Stimulated activated CD4-positive, alpha-beta T cell treated with anti-CD3 and anti-CD28 coated beads, Interleukin-1b, Interleukin-23, amount 100 ng/mL, for 24 hours (primary cell): ENCODE measurements around the gene EEFSEC.

ENCODE experiments used
- DNase-seq, 4 experiments: peaks; one replicate each; pipeline ENCODE4 v3.0.0-alpha.2; 2020; ENCODE audit warnings: low read depth in 4 of 4, low spot score in 1 of 4

The EEFSEC gene

DNA sequence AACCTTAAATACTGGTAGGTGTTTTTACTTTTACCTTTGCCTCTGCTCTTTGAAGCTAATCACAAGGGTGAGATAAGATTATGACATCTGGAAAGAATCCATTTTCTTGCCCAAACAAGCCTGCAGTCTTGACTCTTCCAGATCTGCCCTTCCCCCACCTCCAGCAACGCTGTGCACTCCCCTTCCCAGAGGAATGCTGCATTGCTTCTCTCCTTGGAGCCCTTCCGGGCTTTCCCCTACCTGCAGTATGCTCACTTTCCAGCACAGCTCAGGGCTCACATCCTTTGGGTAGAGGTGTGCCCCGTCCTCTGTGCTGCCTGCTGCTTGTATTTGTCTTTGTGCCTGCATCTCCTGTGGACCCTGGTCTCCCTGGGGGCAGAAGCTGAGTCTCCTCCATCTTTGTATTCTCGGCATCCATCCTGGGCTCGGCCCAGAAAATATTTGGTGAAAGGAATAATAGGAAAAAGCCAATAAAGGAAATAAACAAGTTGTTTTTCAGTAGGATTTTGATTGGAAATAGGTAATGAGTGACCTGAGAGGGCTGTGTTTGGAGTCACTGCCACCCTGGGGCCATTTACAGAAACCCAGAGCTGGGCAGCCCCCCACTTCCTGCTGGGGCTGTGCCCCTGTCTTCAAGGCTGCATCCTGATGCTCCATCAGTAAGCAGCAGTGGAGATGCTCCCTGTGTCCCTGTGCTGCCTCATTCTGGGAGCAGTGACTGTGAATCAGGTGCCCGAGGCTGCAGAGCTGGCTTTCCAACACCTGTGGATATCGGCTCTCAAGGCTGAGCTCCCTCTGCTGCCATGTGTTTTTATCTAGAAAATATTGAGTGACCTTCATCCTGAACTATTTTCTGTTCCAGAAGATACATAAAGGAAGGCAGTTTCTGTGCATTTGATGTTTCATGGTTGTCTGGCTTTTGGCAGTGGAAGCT, 117.5 kb downstream of the EEFSEC start:
- DNase-seq: no peak

DNA sequence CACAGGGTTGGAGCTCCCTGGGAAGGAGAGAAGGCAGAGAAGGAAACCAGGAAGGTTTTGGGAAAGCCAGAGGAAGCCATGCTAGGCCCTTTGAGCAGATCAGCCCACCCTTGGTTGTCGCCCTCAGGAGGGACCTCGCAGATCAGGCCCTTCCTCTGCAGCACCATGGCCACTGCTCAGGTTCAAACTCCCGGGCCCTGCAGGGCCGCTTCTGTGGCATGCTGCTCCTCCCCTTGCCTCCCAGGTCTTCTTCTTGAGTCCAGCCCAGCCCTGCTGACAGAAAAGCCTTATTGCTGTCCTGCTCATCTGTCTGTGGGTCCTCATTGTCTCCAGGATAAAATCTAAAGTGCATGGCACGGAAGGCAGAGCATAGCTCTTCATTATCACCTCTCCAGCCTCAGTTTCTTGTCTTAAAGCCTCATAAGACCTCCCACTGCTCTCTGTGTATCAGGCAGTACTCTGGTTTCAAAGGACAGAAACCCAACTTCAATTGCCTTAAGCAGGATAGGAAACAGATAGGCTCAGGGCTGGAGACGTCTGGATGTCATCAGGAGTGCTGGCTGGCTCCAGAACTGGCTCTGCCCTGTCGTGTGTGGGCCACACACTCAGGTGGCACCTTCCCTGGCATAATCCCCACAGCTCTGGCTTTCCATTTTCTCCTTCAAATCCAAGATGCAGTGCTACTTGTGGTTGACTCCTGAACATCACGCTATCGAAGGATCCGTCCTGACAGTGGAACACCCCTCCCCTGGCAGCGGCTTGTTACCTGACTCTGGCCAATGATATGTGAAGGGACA, 118.5 kb downstream of the EEFSEC start:
- DNase-seq: no peak

DNA sequence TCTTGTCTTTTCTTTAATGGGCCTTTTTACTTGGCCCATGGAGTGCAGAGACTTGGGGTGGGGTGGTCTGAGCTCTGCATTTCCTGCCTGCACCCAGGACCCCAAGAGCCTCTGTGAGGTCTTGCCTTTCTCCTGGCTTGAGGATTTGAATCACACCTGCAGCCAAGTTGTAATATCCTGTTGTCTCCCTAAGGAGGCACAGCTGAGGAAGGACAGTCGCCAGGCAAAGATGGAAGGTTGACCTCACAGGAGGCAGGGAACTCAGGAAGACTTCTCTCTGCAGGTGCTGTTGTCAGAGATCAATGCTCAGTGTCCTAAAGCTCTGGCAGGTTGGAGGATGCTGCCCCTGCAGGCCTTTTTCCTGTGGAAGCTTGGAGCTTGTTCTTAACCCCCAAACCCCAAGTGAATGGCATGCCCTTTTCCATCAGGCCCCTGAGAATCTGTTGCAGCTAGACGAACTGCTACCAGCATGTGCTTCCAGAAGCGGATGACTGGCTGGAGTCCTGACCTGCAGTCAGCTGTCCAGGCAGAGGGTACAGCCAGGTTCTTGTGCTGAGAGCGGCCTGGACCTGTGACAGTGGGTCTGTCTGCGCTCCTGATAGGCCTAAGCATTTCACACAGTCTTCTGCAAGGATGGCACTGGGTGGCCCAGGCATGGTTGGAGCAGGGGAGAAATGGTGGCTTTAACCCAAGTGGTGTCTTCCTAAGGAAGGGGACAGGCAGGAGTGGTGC, 120.0 kb downstream of the EEFSEC start:
- DNase-seq: no peak

DNA sequence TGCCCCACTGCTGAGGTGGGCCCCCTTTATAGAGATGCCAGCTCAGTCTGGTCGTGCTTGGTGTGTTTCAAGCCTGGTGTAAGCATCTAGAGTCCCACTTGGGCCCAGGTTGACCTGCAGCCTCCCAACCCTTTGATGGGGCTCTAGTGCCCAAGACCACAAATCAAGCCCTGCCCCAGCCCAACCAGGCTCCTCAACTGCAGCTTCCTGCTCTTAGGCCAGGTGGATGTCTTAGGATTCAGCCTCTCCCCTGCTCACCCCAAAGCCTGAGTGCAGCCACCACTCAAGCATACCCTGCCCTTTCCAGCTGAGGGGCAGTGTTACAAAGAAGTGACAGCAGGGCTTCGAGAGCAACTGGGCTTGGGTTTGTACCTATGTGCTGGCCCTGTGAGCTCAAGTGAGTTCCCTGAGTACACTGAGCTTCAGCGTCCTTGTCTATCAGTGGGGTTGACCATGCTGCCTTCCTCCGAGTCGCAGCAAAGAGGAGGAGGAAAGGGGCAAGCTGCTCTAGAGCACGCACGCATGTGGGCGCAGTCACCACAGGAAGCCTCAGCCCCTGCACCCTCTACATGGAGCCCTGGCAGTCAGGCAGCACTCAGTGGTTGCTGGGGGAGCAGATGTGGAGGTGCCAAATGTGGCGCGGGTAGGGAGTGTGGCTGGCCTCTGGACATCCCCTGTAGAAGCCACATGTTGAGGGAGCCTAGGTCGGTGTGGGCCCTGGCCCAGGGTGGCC, 120.7 kb downstream of the EEFSEC start:
- no peak for DNase-seq

DNA sequence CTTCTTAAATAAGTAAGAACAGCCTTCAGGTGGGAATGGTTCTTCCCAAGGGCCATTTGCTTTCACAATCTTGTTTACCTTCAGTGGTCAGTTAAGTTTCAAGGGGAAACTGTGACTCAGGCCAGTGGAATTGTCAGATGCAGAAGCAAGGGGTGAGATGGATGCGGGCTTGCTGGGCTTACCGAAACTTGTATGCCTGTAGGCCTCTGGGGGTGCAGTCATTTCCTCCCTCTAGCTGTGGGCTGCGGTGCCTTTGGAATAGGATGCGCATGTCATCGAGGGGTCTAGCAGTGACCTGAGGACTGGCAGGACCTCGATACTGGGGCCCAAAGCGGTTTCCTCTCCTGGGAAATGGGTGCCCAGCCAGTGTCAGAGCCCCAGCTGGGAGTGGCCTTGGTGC, 121.6 kb downstream of the EEFSEC start:
- DNase-seq: no peak

DNA sequence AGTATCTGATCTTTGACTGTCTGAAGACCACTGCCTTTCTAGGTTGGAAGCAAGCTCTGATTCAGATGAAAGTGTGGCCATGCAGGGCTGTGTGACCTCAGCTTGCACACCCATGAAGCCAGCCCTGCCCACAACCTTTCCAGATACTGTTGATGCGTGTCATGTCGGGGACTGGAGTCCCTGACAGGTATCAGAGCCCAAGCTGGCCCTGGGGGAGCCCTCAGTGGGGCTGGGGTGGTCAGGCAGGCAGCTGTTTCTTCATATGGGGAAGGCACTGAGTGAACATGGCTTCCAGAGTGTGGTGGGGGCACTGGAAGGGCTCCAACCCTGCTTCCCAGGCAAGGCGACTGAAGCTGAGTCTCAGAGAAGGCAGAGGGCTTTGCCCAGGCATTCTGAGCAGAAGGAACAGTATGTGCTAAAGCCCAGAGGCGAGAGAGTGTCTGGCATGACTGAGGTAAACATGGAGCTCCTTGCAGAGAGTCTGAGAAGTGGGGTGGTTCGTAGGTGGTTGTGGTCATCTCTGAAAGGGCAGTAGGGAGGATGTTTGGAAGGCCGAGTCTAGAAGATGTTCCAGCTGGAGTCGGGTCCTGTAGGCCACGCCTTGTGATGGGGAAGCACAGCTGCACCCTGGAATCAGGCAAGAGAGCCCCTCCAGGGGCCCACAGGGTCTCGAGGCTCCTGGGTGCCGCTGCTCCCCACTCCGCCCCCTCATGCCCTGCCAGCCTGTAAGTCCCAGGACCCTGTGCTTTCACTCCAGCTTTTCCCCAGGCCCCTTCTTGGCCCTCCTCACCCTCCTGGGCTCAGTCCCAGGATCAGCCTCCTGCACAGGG, 122.2 kb downstream of the EEFSEC start:
- no peak for DNase-seq

DNA sequence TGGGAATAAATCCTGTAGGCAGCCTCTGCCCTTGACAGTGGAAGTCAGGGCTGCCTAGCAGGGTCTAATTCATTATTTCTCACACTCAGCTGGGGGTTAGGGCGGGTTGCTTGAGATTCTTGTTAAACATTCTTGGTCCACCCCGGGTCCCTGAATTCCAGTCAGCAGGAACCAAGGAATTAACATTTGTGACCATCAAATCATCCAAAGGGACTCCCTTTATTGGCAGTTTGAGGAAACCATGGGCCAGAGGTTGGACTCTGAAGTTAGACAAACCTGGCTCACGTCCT, 122.8 kb downstream of the EEFSEC start:
- DNase-seq: no peak

DNA sequence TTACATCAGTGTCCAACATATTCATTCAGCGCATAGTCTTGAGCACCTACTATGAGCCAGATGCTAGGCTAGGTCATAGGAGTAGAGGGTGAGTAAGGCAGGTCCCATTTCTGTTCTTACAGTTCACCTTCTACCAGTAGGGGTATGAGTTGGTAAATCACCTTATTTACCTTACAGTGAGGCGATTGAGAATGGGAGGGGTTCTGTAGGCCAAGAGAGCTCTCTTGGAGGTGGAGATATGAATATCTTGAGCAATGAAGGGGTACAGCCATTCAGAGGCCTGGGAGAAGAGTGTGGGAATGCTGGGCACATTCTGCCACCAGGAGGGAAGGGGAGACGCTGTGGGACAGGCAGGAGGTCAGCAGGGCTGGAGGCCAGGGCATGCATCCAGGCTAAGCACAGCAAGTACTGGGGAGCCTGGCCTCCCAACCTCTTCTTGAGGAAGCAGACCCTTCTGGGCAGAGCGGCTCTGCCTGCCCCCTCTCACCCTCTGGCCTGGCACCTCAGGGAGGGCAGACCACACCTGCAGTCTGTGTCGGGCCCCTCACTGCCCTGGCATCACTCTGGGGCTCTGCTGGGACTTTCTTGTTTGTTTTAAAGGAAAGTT, 123.4 kb downstream of the EEFSEC start:
- DNase-seq: no peak

DNA sequence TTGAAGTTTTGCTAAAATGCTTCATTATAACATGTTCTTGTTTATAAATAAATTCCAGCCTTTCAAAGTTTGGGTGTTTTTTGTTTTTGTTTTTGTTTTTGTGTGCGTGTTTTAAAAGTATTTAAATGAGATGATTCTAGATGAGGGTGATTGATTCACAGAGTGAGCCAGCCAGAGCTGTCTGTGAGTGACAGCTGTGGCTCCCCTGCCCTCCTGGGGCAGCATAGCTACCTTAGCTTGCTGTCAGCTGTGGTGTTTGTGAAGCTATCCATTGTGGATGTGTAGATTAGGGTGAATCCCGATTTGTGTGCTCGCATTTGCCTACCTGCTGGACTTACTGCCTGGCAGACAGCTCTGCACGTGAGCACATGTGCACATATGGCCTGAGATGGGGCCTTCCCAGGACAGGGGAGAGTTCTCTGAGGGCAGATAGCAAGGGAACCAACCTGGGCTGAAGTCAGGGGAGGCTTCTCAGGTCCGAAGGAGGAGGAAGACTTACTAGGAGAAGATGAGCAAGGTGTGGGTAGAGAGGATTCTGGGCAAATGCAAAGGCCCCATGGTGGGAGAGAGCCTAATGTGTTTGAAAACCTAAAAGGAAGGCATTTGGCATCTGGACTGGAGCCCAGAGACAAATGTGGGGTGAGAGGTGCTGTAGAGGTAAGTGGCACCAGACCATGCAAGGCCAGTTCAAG, 124.2 kb downstream of the EEFSEC start:
- DNase-seq: no peak

DNA sequence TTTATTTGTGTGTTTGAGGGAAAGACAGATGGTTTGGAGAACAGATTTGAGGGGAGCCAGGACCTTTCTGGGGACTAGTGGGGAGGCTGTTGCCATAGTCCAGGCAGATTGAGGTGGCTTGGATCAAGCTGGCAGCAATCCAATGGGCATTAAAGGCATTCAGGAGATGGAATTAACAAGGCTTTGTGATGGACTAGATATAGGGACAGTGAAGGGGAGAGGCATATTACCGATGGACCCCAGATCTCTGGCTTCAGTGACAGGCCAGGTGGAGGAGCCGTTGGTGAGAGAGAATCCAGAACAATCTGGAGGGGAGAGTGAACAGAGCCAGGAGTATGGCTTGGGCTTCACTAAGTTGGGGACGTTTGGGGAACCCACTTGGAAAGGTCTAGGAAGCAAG, 124.8 kb downstream of the EEFSEC start:
- no peak for DNase-seq

DNA sequence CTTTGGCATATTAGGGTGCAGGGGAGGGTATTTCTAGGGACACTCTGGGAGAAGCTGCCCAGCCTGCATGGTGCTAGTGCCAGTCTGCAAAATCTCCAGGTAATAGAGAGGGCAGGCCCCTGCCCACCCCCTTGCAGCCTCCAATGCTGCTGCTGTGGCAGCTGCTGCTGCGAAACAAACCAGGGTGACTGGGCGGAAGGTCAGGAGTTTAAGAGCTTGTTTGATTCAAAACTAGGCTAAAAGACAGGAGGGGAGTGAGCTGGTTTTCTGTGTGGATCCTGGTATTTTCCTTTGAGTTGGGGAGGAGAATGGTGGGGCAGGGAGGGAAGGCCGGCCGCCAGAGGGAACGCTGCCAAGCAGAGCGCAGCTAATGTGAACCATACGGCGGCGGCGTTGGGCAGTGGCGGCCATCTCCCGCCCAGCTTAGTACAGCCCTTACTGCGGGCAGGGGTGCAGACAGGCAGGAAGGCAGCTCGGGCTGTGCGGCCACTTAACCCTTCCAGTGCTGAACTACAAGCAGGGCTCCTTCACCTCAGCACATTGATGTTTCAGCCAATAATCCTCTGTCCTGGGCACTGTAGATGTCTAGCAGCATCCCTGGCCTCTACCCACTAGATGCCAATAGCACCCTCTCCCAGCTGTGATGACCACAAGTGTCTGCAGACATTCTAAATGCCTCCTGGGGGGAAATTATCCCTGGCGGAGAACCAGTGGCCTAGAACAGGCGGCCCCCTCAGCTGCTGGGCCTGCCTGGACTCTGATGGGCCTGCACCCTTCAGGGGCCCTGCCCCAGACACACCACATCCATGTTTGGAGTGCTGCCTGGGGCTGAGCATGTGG, 125.7 kb downstream of the EEFSEC start:
- DNase-seq: no peak

DNA sequence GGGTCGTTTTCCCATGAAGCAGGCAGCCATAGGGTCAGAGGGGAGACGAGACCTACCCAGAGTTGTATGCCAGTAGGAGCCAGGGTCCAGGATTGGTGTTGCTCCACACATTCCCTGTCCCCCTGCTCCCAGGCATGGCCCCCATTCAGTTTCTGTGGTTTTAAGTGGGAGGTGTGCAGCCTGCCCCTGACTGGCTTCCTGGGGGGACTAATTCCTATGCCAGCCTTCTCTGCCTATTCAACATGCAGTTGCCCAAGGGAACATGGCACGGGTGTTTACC, 126.3 kb downstream of the EEFSEC start:
- DNase-seq: no peak

DNA sequence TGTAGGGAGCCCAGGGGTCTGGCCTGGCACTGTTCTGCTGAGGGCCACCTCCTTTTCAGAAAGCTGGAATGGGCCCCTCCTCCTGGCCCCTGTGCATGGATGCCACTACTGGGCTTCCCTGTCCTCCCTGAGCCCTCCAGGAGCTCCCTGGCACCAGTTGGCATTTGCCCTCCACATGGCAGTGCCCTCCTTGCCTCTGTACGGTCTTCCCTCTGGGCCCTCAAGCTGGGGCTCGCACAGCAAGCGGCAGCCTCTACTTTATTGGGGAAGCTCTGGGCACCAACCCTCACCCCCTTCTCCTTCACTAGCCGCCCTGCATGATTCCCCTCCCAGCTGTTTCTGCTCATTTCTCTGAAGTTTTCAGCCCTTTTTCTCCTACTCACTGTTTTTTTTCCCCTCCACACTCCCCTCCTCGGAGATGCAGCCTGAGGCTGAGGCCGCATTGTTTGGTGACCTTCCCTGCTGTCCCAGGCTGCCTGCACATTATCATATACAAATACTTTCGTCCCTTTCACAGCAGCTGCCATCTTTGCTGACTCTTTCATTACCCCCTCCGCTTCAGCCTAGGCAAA, 127.3 kb downstream of the EEFSEC start:
- no peak for DNase-seq

DNA sequence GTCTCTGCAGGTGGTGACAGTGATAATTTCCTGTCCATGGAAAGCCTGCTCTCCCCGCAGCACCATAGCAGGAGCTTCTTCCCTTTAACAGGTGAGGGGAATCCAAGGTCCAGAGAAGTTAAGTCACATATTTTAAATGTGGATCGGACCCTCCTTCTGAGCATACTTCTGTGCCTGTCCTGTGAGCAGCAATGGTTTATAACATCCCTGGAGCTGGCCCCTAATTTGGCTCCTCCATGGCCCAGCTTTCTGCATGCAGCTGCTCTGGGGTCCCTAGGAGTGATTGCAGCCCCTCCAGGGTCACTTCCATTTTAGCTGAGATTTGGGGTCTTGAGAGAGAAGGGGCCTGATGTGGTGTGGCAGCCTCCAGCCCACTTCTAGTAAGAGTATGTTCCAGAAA, 127.8 kb downstream of the EEFSEC start:
- no peak for DNase-seq

DNA sequence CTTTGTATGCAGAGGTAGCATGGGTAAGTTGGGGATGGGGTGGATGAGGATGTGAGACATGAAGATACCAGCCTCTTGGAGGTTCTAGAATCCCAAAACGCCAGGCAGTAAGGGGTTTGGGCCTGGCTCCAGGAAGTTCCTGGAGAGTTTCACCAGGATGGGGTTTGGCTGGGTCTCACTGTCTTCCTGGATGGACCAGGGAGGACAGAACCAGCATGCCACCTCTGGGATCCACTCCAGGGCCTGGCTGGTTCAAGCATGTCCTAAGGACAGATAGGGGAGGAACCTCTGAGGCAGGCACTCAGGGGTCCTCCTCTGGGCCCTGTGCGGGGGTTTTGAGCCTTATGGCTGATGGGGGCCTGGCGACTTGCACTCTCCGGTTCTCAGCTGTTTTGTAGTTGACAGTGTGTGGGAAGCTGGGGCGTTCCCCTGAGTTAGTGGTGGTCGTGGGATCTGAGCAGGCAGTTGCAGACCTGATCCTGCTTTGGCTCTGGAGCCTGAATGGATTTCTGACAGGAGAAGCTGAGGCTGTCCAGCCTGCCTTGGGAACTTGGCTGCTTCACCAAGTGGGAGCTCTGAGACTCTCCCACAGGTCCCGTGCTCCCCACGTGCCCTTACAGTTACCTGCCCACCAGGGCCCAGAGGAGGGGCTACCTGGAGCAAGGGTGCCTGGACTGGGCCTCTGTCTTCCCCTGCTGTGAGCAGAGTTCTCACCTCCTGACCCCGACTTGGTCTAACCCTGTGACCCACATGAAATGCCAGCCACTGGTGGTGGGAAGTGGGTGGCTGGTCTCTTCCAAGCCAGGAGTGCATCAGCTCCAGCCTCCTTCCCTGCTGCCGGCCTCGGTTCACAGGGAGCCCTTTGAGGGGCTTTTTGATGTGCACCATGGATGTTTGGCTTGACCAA, 128.4 kb downstream of the EEFSEC start:
- no peak for DNase-seq

DNA sequence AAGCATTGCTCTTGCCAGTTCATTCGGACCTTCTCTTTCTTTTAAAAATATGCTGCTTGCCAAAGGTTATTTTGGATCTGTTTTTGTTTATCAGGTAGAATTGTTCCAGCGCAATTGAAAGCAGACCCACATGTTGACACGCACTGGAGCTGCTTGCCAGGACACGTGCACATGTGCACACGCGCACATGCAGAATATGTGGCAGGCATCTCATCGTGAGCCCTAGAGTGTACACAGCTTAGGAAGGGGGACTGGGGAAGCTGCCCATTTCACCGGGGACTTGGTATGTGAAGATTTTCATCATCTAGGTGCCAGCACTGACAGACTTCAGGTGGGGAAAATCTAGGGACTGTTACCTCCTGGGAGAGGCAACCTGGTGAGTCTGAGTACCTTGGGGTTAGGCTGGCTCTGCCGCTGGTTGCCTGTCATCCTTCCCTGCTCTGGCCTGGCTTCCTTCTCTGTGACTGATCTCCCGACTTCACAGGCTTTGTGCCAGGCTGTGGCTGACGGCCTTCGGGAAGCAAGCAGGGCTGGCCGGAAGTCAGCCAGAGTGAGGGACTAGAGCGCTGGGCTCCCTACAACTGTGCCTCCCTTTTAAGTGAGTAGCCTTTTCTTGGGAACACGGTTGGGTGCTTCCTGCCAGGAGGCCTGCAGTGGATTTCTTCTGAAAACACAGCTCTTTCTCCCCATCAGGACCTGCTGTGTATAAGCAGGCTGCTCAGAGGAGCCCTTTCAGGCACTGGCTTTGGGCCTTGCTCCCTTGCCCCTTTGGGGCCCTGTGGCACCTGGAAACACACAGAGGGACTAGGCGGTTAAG, 129.3 kb downstream of the EEFSEC start:
- DNase-seq: no peak
